HG03558 (cell line): ENCODE results near the gene DOCK2.
"Not testable (repeated sequence)": the region's sequence is repeated elsewhere in the genome, so short reads cannot be mapped to it uniquely, and the experiment has no call there.

Experiments
- ATAC-seq: cut with Tn5 transposase; IDR thresholded peaks from one replicate; pipeline ENCODE4 v1.9.1; 2021; ENCODE audit warnings: moderate number of reproducible peaks; ENCODE audit not compliant: unreplicated experiment; ENCODE audit errors: extremely low read depth

DOCK2 gene

DNA sequence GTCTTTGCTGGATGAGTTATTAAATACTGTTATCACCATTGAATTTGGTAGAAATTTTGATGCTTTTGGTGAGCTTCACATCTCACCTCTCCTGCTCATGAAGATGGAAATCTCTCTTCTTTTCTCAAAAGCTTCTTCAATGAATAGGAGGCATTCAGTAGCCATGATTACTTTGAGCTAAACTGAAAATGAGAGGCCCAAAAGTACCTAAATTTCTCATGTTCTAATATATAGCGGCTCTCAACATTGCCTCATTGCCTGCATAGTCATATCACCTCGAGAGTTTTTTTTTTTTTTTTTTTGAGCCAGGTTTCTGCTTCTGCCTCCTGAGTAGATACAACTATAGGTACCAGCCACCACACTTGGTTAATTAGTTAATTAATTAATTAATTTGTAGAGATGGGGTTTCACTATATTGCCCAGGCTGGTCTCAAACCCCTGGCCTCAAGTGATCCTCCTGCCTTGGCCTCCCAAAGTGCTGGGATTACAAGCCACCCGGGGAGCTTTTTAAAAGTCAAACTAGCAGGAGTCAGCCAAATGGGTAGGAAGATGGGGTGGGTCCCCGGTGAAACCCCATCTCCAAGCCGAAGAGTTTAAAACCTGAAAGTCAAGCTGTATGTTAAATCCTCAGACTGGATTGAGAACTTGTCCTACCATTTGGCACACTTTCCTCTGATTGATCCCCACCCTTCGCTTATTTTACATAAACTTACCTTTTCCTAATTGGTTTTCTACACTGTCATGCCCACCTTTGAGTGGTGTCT is 169.0 kb downstream of the DOCK2 start:
- ATAC-seq: peak; percentile 32

DNA sequence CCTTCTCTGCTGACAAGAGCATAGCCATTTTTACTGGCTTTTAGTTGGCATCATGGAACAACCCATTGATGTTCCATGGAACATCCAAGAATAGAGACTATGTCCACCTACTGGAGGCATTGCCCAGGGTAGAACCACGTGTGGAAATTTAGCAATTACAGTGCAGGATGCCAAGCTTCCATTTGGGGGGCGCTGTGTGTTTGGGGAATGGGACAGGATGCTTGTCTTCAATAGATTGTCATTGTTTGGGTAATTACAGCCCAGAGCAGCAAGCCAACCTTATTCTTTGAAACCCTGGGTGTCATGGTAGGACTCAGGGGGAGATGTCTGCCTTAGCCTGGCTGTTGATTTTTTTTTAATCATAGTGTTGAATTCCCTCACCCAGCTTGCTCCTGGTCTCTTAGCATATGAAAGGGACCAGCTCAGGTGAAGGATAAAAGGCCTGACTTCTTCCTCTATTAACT is 171.1 kb downstream of the DOCK2 start:
- ATAC-seq: no peak

DNA sequence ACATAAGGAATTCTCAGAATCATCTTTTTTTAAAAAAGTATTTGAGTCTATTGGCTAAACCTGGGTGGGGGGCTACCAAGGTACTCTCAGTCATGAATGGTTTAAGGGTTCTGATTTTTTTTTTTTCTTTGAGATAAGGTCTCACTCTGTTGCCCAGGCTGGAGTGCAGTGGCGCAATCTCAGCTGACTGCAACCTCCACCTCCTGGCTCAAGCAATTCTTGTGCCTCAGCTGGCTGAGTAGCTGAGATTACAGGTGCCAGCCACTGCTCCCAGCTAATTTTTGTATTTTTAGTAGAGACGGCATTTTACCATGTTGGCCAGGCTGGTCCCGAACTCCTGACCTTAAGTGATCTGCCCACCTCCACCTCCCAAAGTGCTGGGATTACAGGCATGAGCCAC is 171.8 kb downstream of the DOCK2 start:
- ATAC-seq: not testable (repeated sequence)

DNA sequence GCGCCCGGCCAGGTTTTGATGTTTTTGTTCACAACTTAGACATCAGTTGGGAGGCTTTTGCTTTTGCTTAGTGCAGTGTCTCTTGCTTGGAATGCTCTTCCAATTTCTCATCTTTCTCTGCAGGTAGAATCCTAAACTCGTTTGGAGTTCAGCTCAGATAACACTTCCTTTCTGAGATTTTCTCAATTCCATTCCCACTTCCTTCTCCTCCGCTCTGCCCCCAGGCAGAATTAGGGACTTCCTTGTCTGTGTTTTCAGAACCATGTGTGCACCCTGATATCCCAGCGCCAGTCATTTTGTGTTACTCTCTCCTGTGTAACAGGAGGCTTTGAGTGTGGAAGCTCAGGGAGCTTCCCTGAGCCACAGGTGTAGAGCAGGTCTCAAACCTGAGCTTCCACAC is 172.2 kb downstream of the DOCK2 start:
- ATAC-seq: no peak

DNA sequence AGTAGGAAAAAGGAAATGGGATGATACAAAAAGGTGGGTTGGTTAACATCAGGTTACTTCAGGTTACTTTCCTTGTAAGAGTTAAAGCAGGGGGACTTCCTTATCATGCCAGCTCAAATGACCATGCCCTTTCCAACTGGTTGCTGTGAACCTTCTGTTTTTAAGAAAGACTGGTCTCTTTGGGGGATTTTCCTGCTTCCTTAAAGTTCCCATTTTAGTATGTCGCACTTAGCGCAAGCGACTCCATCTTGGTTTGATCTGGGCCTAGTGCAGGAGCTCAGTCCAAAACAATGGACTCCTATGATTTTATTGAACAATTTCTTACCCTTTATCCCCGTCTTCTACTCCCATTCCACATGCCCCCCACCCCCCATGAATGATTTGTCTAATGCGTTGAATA is 173.4 kb downstream of the DOCK2 start:
- no peak for ATAC-seq

DNA sequence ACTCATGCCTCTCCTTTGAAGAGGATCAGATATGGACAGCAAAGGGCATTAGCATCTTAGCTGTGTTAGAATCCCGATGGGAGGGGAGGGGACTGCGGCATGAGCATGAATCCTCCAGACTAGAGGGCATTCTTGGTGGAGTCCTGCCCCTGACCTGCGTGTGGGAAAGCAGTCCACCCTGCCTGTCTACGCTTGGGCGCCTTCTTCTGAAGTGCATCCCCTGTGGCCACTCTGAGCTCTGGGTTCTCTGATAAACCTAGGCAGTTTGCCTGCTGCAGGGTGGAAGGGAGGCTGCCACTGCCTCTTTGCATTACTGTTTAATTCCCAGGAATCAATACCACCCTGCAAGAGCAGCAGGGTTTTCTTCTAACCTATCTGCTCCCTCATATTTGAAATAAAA is 173.9 kb downstream of the DOCK2 start:
- ATAC-seq: no peak

DNA sequence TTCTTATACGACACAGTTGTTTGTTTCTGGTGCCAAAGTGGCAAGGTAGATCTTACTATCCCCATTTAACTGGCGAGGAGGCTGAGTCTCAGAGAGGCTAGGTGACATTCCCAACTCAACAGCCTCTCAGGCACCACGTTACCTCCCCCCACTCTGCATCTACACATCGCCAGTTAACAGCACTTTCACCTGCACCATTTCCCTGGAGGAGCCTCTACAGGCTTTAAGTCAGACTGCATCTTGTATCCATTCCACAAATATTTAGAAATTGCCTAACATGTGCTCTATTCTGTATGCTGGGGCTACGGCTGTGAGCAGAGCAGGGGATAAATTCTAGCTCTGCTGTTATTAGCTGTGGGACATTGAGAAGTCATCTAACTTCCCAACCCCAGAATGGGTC is 174.6 kb downstream of the DOCK2 start:
- no peak for ATAC-seq

DNA sequence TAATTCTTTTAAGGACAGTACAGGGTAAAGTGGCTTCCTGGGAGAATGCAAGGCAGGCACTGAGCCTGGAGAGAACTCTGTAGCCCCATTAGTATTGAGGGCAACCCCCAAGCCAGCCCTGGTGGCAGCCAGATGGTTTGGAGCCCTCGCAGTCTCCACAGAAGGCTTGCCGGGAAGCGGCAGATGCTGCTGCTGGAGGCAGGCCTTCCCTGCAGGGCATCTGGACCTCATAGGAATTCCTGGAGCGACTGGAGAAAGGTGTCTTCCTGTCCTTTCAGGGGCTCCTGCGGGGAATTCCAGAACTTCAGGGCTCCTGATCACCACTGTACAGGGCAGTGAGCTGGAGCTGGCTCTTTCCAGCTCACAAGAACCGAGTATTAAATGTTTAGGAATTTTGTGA is 175.7 kb downstream of the DOCK2 start:
- no peak for ATAC-seq

DNA sequence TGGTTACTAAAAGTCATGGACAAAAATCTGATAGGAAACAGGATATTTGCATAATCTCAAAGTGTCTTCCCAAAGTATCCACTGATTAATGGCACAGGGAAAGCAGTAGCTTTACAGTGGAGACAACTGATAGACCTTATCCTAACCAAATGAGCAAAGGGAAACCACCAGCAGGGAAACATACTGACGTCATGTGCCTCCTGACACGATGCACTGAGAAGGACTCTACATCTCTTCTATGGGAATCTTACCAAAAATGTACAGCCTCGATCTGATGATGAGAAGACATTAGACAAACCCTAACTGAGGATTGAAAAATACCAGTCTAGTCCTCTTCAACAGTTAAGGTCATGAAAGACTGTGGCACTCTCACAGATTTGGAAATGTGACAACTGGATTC is 177.0 kb downstream of the DOCK2 start:
- ATAC-seq: no peak

DNA sequence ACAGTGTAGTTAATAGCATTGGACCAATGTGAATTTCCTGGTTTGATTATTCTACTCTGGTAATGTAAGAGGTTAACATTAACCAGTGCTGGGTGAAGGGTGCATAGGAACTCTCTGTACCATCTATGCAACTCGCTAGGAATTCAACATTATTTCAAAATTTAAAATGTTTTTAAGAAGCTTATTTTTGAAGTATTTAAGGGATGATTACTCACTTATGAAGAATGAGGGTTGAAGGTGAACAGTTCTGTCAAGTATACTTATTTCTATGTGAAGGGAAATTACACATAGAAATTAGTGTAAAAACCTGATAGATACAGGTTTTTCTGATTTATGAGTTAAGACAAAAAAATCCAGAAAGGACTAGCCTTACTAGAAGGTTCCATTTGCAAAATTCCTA is 177.4 kb downstream of the DOCK2 start:
- no peak for ATAC-seq

DNA sequence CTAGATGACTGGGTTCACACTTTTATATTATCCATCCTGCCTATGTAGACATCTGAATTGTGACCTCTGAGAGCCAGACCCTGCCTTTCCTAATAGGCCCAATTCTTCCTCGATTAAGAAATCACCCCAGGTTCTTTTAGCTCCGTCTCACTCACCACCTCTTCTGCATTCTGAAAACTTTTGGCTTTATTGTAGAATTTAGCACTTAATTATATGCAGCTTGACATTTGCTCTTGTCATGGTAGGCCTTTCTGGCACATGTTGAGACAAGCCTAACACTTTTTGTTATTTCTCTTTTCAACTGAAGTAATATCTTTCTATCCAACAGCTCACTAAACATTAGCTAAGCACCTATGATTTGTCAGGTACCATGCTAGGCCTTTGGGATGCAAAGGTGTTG is 180.0 kb downstream of the DOCK2 start:
- ATAC-seq: no peak

DNA sequence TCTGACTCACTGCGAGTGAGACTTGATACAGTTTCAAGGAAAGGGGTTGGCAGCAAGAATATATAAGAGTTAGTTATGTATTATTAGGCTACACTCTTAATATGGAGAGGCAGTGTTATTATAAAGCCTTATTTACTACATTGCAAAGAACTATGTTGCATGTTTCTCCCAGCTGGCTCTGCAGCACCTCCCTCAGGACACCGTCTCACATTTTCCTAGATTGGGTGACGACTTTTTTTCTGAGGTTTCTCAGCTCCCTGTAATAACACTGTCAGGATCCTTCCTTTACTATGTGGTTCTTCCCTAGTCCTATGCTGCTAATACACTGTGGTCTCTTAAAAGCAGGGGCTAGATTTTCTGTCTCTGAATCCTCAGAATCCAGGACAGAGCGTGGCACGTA is 189.5 kb downstream of the DOCK2 start:
- ATAC-seq: no peak

DNA sequence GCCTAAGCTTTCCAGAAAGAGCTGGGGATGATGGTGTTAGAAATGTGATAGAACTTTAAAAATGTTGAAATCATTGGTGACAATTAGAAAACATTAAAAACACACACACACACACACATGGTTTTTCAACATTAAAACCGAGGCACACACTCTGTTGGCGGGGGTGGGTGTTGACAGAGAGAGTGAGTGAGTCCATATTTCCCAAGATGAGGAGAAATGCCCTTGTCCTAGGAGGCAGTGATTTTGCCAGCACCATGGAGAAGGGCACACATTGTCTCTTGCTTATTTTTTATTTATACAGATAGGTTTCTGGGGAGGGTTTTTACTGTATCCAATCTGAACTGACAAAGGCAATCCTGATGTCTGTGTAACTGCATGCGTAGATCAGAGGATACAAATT is 190.7 kb downstream of the DOCK2 start:
- ATAC-seq: no peak

DNA sequence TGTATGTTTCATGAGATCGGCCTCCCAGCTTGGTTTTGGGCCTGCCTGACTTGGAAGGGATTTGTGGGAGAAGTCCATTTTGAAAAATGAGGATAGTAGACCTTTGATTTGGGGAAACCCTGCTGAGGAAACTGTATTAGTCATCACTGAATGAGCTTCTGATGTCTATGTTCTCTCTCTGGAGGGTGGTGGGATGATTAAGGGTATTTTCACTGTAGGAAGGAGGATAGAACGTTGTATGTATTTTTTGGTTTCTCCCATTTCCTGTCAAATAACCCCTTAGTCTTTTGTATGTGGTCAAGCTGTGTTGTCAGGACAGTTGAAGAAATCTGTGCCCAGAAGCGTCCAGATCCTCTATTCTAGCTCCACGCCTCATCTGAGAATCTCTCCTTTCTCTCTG is 191.3 kb downstream of the DOCK2 start:
- no peak for ATAC-seq

DNA sequence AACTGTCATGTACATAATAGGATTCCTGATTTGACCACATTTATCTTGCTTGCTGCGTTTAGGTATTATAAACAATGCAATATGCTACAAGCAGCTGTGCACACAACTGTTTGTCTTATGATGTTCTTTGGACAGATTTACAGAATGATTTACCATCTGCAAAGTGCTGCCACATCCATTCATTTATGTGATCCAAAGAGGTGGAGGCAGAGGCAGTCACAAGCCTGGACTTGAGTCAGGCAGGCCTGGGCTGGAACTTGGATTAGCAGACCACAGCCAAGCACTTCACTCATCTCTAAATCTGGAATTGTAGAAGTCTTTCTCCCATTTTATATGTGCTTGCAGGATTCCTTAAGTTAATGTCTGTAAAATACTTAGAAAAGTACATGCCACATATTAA is 194.3 kb downstream of the DOCK2 start:
- ATAC-seq: no peak

DNA sequence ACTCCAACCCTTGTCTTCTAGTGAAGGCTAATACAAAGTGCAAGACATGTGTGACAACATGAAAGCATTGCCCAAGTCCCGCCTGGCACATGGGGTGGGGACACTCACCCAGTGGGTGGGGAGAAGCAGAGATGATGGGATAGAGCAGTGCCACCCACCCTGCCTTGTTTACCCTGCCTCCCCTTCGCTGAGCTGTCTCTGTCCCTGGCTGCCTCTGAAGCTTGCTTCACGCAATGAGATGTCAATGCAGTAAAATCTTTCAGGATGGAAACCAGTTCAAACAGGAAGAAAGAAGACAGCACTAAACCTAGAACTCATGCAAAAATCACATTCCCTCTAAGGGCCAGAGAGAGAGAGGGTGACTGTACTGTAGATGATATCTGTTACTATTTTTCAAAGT is 195.2 kb downstream of the DOCK2 start:
- no peak for ATAC-seq

DNA sequence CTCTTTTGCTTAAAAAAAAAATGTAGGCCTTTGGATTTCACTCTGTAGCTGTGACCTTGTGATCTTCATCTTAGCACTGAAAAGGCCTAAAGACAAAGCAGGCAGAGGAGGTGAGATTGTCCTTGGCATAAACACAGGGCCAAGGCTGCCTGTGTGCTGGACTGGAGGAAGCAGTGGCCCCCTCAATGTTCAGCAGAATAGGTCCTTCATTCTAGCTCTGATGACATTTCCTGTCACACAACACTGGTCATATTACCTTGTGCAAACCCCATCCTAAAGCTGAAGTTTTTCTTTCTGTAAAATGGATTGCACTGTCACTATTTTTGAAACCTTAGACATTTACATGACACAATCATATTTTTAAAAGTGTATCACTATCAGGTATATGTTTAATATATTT is 195.8 kb downstream of the DOCK2 start:
- no peak for ATAC-seq

DNA sequence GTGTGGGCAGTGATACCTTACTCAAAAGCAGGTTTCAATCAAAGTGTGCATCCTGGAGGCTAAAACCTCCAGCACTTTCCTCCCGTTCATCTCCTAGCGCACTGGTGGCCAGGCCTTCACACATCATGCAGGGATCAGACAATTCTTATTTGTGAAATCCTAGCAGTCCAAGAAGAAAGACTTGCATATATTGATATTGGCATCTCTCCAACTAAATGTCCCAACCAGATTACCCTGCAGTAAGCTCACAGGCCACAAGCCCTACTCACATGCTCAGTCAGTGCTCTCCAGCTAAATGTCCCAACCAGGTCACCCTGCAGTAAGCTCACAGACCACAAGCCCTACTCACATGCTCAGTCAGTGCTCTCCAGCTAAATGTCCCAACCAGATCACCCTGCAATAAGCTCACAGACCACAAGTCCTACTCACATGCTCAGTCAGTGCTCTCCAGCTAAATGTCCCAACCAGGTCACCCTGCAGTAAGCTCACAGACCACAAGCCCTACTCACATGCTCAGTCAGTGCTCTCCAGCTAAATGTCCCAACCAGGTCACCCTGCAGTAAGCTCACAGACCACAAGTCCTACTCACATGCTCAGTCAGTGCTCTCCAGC is 196.7 kb downstream of the DOCK2 start:
- not testable (repeated sequence) for ATAC-seq

DNA sequence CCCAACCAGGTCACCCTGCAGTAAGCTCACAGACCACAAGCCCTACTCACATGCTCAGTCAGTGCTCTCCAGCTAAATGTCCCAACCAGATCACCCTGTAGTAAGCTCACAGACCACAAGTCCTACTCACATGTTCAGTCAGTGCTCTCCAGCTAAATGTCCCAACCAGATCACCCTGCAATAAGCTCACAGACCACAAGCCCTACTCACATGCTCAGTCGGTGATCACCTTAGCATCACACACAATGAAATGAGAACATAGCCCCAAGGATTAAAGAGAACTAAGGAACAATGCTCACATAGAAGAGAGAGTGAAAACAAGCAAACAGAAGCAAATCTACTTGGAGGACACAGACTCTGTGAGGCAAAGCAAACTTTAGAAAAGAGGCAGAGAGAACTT is 197.5 kb downstream of the DOCK2 start:
- not testable (repeated sequence) for ATAC-seq

DNA sequence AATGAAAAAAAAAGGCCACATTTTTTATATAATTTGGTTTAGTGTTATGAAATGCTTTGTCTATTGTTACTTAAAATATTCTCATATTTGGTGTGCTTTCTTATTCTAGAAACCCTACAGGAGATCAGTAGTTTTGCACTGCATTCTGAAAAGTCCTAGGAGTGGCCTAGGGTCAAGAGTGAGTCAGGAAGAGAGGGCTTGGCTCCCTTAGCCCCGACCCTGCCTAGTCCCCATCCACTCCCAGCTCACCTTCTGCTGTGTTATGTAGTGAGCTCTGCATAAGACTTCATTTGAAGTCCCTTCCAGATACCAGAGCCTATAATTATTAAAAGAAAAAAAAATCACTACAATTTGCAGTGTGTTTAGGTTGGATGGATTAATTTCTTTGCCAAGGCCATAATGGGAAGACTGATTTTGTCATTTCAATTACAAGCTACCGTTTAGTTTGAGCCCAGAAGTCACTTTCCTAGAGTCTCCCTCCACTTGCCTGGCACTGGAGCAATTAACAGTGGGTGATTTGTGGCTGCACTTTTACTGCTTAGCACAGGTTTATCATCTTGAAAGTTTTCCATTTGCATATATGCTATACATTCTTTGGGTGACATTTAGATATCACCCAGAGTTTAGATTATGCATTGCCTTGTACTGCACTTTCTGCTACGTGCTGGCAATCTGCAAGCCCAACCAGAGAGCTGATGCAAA is 199.9 kb downstream of the DOCK2 start:
- no peak for ATAC-seq

DNA sequence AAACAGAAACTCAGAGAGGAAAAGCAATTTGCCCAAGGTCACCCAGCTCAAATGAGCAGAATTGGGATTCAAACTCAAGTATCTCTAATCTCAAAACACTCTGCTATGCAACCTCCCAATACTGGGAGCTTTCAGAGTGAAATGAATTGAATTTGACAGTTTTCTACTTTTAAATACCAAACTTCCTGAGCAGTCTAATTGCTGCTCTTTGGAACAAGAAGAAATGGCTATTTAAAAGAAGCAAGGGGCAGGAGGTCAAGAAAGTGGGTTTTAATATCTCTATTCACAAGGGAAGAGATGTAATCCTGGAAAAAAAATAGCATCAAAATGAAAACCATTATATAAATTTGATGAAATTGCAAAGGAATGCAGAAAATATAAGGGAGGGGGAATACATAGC is 200.6 kb downstream of the DOCK2 start:
- no peak for ATAC-seq
